RWPE1 (cell line): Measurements from ENCODE around the gene ELP1.

Experiments
- CTCF ChIA-PET: fragments of 350-600 bp; sonication (Branson Sonifier 250); formaldehyde crosslinking; extraction: SDS; loops from one replicate; lab custom pipeline; 2021; lab: Yijun Ruan, JAX
- POLR2A ChIA-PET: fragments of 400-600 bp; formaldehyde crosslinking; extraction: SDS; loops from one replicate; lab custom pipeline; 2020; ENCODE audit warnings: antibody characterized with exemption; ENCODE audit not compliant: low non-redundant PET; lab: Yijun Ruan, JAX
- DNase-seq: peaks from one replicate; pipeline ENCODE4 v3.0.0; 2012; ENCODE audit warnings: low spot score
- H3K27ac ChIP-seq: fragments of 450-650 bp; 2 replicates; pipeline ENCODE4 v1.5.1; 2017
- CTCF ChIP-seq: fragments of 450-650 bp; conservative IDR thresholded peaks from 2 replicates; pipeline ENCODE4 v1.5.1; 2017; ENCODE audit warnings: low read depth, mild to moderate bottlenecking

The ELP1 gene

GRCh38 chr9:108836319-108836718, 97.6 kb downstream of the ELP1 start:
- POLR2A ChIA-PET = interaction anchor here (0.6 to 1.6 kb wide), 2 partner anchors 49 to 373 kb away, joined by 3 to 4 read pairs; no protein-coding TSS in a partner anchor
- no peak for TF ChIP-seq CTCF
- no peak for DNase-seq
- CTCF ChIA-PET = interaction anchor here (0.8 to 1.5 kb wide), 6 partner anchors 9 to 423 kb away, joined by 3 to 6 read pairs (median 3); no protein-coding TSS in a partner anchor
- H3K27ac ChIP-seq = peak overlapping the region; percentile 93

- CTCF ChIA-PET = interaction anchor here (1.1 to 1.4 kb wide), 3 partner anchors 9 to 22 kb away, joined by 3 to 6 read pairs (median 4); no protein-coding TSS in a partner anchor
- H3K27ac ChIP-seq = peak overlapping the region; percentile 93
- no peak for TF ChIP-seq CTCF
- no peak for DNase-seq
- POLR2A ChIA-PET = interaction anchor here (0.6 kb wide), 1 partner anchor 373 kb away, joined by 3 read pairs; no protein-coding TSS in a partner anchor
Measured at GRCh38 chr9:108835831-108836230, 98.1 kb downstream of the ELP1 start.

GRCh38 chr9:108834959-108835665, 98.8 kb downstream of the ELP1 start:
- no peak for TF ChIP-seq CTCF
- ChIA-PET POLR2A (no interaction called here), CTCF (interaction anchor here (0.6 to 1.4 kb wide), 4 partner anchors 8 to 1240 kb away, joined by 3 to 6 read pairs (median 4); no protein-coding TSS in a partner anchor)
- no peak overlapping the region; the same call in 1 of the 2 replicates for H3K27ac ChIP-seq
- peak; percentile 85 for DNase-seq

- ChIA-PET POLR2A (no interaction called here), CTCF (interaction anchor here (1.0 kb wide), 1 partner anchor 591 kb away, joined by 3 read pairs; no protein-coding TSS in a partner anchor)
- H3K27ac ChIP-seq = no peak overlapping the region
- TF ChIP-seq CTCF = no peak
- DNase-seq = no peak
Measured at GRCh38 chr9:108832179-108832500, 101.8 kb downstream of the ELP1 start.

DNA sequence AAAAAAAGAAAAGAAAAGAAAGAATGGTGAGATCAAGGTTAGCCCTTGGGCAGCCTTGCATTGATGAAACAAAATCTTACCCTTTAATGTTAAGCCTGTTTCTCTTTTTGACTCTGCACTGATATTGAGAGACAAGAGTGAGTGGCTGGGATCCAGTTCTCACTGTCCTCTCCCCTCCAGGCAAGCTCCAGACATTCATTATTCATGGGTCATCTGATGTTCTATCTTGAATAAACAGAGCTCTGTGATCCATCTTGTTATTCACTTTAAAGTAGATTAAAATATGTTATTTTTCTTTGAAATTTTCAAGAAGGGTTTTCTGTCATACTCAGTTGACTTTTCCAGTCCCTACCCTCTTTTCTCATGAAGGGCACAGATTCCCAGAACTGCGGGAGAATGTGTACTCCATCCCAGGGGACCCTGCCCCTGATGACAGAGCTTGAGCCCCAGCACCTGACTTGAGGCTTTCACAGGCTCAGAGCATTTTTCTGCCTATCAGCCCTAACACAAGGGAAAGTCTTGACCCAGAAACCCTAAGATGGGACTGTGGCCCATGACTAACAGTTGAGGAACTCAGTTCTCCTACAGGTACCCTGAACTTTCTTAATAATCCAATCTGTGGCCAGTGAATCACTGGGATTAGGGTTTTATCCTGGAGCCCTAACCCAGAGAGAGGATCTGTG, 102.3 kb downstream of the ELP1 start:
- POLR2A ChIA-PET = no interaction called here
- H3K27ac ChIP-seq = no peak overlapping the region
- DNase-seq = peak; percentile 80
- TF ChIP-seq CTCF = no peak
- CTCF ChIA-PET = interaction anchor here (0.7 to 1.0 kb wide), 2 partner anchors 591 to 716 kb away, joined by 3 read pairs; no protein-coding TSS in a partner anchor

DNA sequence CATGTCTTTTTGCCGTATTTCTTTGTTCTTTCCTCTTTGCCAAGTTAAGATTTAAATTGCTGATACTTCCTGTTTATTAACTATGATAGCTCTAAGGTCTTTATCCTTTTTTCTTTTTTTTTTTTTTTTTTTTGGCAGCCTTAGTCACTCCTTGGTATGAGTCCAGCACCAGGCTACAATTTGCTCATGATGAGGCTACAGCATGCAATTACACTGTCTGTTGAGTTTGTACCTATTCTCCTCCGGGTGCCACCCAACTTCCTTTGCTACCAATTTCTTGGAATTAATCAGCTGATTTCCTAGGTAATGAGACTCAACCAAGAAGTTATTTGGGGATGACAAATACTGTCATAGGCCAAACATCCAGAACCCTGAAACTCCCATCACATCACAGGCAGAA, 103.7 kb downstream of the ELP1 start:
- ChIA-PET CTCF (interaction anchor here (0.6 kb wide), 3 partner anchors 38 to 1227 kb away, joined by 3 read pairs; no protein-coding TSS in a partner anchor), POLR2A (interaction anchor here (0.6 to 0.7 kb wide), 2 partner anchors 127 to 352 kb away, joined by 3 to 10 read pairs; no protein-coding TSS in a partner anchor)
- H3K27ac ChIP-seq = no peak overlapping the region
- peak; percentile 57 for DNase-seq
- TF ChIP-seq CTCF = no peak
